HEK293 (cell line): ENCODE results near the gene CORO2B.
A peak's percentile ranks its signal among the peaks of the same experiment; 100 is the strongest.

ENCODE experiments used
- CTCF ChIA-PET: fragments of 350-600 bp; formaldehyde crosslinking; extraction: SDS; loops from one replicate; lab custom pipeline; 2021; ENCODE audit warnings: antibody characterized with exemption; lab: Yijun Ruan, JAX
- POLR2A ChIA-PET: fragments of 300-600 bp; formaldehyde crosslinking; extraction: SDS; loops from one replicate; lab custom pipeline; 2020; ENCODE audit warnings: antibody characterized with exemption, inconsistent platforms; lab: Yijun Ruan, JAX
- H3K27ac ChIP-seq: fragments of 200-500 bp; sonication (Bioruptor generic); 2 replicates; pipeline ENCODE4 v1.5.1; 2014; ENCODE audit warnings: low read depth, low read length, control low read depth, inconsistent platforms; ENCODE audit errors: extremely low read depth
- H3K36me3 ChIP-seq, 2 experiments: fragments of 200-500 bp in 1 of 2; sonication (Bioruptor generic) in 1 of 2; 1 replicate in 1 of 2; 2 replicates in 1 of 2; pipeline ENCODE4 v1.5.1; 2014 to 2017; ENCODE audit warnings: inconsistent platforms in 2 of 2, low read length in 2 of 2; ENCODE audit not compliant: control insufficient read depth in 2 of 2, insufficient read depth in 1 of 2
- H3K4me1 ChIP-seq: fragments of 200-500 bp; sonication (Bioruptor generic); 2 replicates; pipeline ENCODE4 v1.5.1; 2014; ENCODE audit warnings: mild to moderate bottlenecking, low read length, inconsistent platforms; ENCODE audit not compliant: control insufficient read depth, insufficient read depth
- H3K4me3 ChIP-seq: 2 replicates; pipeline ENCODE4 v1.5.1; 2011; ENCODE audit warnings: low read depth, mild to moderate bottlenecking, control low read depth, low read length, moderate library complexity
- H3K9me3 ChIP-seq: fragments of 200-500 bp; sonication (Bioruptor generic); 2 replicates; pipeline ENCODE4 v1.5.1; 2014; ENCODE audit warnings: low read depth, low read length, inconsistent platforms; ENCODE audit not compliant: control insufficient read depth, insufficient read depth
- GLI4 ChIP-seq: fragments of 450-650 bp; formaldehyde crosslinking; IDR thresholded peaks from 2 replicates; pipeline ENCODE4 v1.5.1; 2016; ENCODE audit warnings: missing biosample characterization, missing genetic modification characterization
- GLIS2 ChIP-seq: fragments of 450-650 bp; formaldehyde crosslinking; IDR thresholded peaks from 2 replicates; pipeline ENCODE4 v1.5.1; 2016; ENCODE audit warnings: missing biosample characterization, missing genetic modification characterization
- HOXD13 ChIP-seq: sonication (generic); formaldehyde crosslinking; IDR thresholded peaks from 2 replicates; pipeline ENCODE4 v1.8.0; 2022; ENCODE audit warnings: missing genetic modification reagents, borderline replicate concordance
- KLF1 ChIP-seq: fragments of 450-650 bp; formaldehyde crosslinking; IDR thresholded peaks from 2 replicates; pipeline ENCODE4 v1.5.1; 2016; ENCODE audit warnings: missing biosample characterization, missing genetic modification characterization
- KLF10 ChIP-seq: fragments of 450-650 bp; IDR thresholded peaks from 2 replicates; pipeline ENCODE4 v1.5.1; 2018; ENCODE audit warnings: missing biosample characterization, mild to moderate bottlenecking, missing genetic modification characterization
- KLF16 ChIP-seq: fragments of 450-650 bp; formaldehyde crosslinking; IDR thresholded peaks from 2 replicates; pipeline ENCODE4 v1.5.1; 2017; ENCODE audit warnings: missing biosample characterization, missing genetic modification characterization
- SCRT2 ChIP-seq: fragments of 450-650 bp; formaldehyde crosslinking; IDR thresholded peaks from 2 replicates; pipeline ENCODE4 v1.5.1; 2016; ENCODE audit warnings: missing biosample characterization, missing genetic modification characterization
- SETDB1 ChIP-seq: IDR thresholded peaks from one replicate; pipeline ENCODE4 v1.6.1; 2017; ENCODE audit warnings: mild to moderate bottlenecking, low read length, moderate library complexity, mixed read lengths; ENCODE audit not compliant: insufficient read length
- WT1 ChIP-seq: fragments of 450-650 bp; formaldehyde crosslinking; IDR thresholded peaks from 2 replicates; pipeline ENCODE4 v1.5.1; 2016; ENCODE audit warnings: missing biosample characterization, missing genetic modification characterization
- ZNF274 ChIP-seq, 2 experiments: fragments of 200-500 bp in 1 of 2; fragments of 450-650 bp in 1 of 2; sonication (Bioruptor generic) in 1 of 2; formaldehyde crosslinking in 1 of 2; IDR thresholded peaks; 2 replicates each; pipeline versions ENCODE4 v1.5.1 to v1.6.1; 2014 to 2016; ENCODE audit warnings: borderline replicate concordance in 1 of 2, inconsistent platforms in 1 of 2, low read length in 1 of 2, missing biosample characterization in 1 of 2, missing genetic modification characterization in 1 of 2
- ZNF530 ChIP-seq: fragments of 450-650 bp; formaldehyde crosslinking; IDR thresholded peaks from 2 replicates; pipeline ENCODE4 v1.5.1; 2016; ENCODE audit warnings: low read depth, missing biosample characterization, missing genetic modification characterization
- ZNF677 ChIP-seq: fragments of 450-650 bp; IDR thresholded peaks from 2 replicates; pipeline ENCODE4 v1.5.0; 2018; ENCODE audit warnings: missing biosample characterization, mild to moderate bottlenecking, missing genetic modification characterization, moderate library complexity
- ZNF76 ChIP-seq: fragments of 450-650 bp; formaldehyde crosslinking; IDR thresholded peaks from 2 replicates; pipeline ENCODE4; 2016; ENCODE audit warnings: low read depth, missing biosample characterization, missing genetic modification characterization, borderline replicate concordance
- ZNF768 ChIP-seq: fragments of 450-650 bp; formaldehyde crosslinking; IDR thresholded peaks from 2 replicates; pipeline ENCODE4 v1.5.1; 2018; ENCODE audit warnings: missing biosample characterization, mild to moderate bottlenecking, missing genetic modification characterization
- ZNF785 ChIP-seq: fragments of 450-650 bp; formaldehyde crosslinking; IDR thresholded peaks from 2 replicates; pipeline ENCODE4 v1.5.1; 2016; ENCODE audit warnings: missing biosample characterization, missing genetic modification characterization
- TF ChIP-seq, protein P1 (sequence below): fragments of 450-650 bp; formaldehyde crosslinking; IDR thresholded peaks from 2 replicates; pipeline ENCODE4 v1.5.1; 2016; ENCODE audit warnings: missing biosample characterization, missing genetic modification characterization
- TF ChIP-seq, protein P2 (sequence below): fragments of 450-650 bp; formaldehyde crosslinking; IDR thresholded peaks from 2 replicates; pipeline ENCODE4 v1.5.1; 2017; ENCODE audit warnings: missing biosample characterization, mild to moderate bottlenecking, missing genetic modification characterization, moderate library complexity

The CORO2B gene

DNA sequence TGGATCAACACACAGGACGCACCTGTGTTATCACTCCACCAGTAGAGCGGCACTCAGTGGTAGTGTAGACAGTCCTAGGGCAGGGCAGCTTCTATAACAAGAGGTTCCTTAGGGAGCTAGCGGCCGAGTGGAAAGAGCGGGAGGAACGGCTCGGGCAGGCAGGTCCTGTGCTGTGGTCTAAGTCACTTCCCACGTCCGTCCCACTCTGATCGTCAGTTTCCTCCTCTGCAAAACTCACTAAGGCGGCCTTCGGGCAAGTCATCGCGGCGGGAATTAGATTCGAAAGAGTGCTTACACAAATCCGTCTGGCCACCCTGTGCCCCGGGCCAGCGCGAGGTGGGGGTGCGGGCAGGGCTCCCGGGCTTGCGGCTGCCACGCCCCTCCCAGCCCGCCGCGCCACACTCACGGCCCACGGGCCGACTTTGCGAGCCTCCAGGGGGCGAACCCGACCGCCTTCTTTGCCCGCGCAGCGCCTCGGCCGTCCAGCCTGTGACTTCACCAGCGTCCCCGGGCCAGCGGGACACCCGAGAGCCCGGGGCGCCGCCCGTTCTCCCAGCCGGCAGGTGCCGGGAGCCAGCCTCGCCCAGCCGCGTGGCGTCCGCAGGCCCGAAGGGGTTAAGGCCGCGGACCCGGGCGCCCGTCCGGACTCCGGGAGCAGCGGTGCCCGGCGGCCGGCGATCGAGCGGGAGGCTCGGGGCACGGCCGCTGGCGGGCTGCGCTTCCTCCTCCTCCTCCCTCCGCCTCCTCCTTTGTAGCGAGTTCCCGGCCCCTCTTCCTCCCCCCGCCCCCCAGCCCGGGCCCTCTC is 416 bp upstream of the CORO2B start (continued):
- TF ChIP-seq ZNF785 (0 out of 2 replicates have a peak, but pooled peaks have one; percentile 22), KLF16 (peak; percentile 73; the same call in 1 of the 2 replicates), HOXD13 (CRISPR knock-in tag) (no peak), SCRT2 (tag by site-specific recombination) (0 out of 2 replicates have a peak, but pooled peaks have one; percentile 12), ZNF76 (tag by site-specific recombination) (peak; percentile 31; the same call in 1 of the 2 replicates), GLIS2 (tag by site-specific recombination) (peak; percentile 78), KLF10 (tag by site-specific recombination) (no peak; the same call in 1 of the 2 replicates)
- TF ChIP-seq, protein P1, sequence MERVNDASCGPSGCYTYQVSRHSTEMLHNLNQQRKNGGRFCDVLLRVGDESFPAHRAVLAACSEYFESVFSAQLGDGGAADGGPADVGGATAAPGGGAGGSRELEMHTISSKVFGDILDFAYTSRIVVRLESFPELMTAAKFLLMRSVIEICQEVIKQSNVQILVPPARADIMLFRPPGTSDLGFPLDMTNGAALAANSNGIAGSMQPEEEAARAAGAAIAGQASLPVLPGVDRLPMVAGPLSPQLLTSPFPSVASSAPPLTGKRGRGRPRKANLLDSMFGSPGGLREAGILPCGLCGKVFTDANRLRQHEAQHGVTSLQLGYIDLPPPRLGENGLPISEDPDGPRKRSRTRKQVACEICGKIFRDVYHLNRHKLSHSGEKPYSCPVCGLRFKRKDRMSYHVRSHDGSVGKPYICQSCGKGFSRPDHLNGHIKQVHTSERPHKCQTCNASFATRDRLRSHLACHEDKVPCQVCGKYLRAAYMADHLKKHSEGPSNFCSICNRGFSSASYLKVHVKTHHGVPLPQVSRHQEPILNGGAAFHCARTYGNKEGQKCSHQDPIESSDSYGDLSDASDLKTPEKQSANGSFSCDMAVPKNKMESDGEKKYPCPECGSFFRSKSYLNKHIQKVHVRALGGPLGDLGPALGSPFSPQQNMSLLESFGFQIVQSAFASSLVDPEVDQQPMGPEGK (tag by site-specific recombination): peak; percentile 42

DNA sequence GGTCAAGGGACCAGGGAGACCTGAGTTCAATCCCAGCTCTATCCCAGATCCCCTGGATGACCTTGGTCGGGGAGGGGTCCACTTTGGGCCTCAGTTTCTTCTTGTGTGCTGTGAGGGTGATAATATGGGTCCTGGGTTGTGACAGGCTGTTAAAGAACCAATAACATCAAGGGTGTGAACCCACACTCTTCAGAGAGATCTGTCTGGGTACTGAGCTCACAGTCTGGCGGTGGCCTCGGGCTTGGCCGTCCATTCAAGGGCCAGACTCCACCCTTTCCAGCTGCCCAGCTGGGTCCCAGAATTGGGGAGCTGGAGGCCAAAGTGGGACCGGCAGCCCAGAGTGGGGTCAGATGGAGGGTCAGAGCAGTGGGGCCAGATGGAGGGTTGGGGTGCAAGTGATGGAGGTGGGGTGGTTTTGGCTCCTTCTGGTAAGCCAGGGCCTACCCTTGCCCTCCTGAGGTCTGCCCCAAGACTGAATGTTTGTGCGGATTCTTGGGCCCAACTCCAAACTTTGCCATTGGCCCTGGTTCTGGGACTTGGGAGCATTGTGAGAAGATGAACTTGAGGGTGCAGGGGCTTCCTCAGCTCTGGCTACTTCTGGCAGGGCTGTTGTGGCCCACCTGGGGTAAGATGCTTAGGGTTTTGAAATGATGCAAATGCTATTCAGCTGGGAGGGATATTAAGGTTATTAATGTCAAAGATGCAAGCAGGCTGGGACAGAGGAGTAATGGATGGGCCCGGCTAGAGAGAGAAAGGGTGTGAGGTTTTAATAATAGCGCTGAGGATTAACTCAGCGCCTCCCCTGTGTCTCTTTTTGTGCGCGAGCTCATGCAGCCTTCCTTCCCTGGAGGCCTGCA is 1.5 kb downstream of the CORO2B start:
- POLR2A ChIA-PET: interaction anchor here (1.0 kb wide), 1 partner anchor 21 kb away, joined by 3 read pairs; no protein-coding TSS in a partner anchor

DNA sequence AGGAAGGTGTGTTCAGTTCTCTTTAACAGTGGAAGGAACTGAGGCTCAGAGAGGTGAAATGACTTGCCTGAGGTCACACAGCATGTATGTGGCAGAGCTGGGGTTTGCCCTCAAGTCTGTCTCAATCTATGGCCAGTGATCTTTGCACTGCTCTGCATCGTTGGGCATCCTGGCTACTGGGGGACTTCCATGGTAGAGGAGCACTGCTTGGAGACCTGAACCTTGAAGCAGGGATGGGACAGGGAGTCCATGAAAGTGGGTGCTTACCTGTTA is 2.0 kb downstream of the CORO2B start:
- H3K4me1 ChIP-seq: peaks cover 13% of the 10 kb centered on the region
- no peak overlapping the region for H3K4me3 ChIP-seq
- POLR2A ChIA-PET: no interaction called here
- H3K9me3 ChIP-seq: no peaks in the 10 kb centered on the region
- no peaks in the 10 kb centered on the region for H3K36me3 ChIP-seq
- CTCF ChIA-PET: interaction anchor here (0.7 to 3.9 kb wide), 7 partner anchors 11 to 295 kb away, joined by 3 to 31 read pairs (median 4); no protein-coding TSS in a partner anchor
- no peak overlapping the region for H3K27ac ChIP-seq
- no peak for TF ChIP-seq ZNF677 (tag by site-specific recombination)
- TF ChIP-seq ZNF768 (tag by site-specific recombination): peak; percentile 94
- TF ChIP-seq, all 188 proteins: peak for 1

More for the DNA sequence above, 1.5 kb downstream of the CORO2B start:
- no peak overlapping the region for H3K4me3 ChIP-seq
- TF ChIP-seq KLF1 (no peak), WT1 (peak; percentile 70), SETDB1 (no peak), ZNF274 (IDR thresholded peaks at IDR 0.05; ENCODE audit: low read length) (no peak), ZNF274 (tag by site-specific recombination; IDR thresholded peaks at IDR 0.05; ENCODE audit: borderline replicate concordance) (no peak), SCRT2 (tag by site-specific recombination) (no peak), GLI4 (tag by site-specific recombination) (no peak), ZNF530 (tag by site-specific recombination) (no peak)
- TF ChIP-seq, protein P2, sequence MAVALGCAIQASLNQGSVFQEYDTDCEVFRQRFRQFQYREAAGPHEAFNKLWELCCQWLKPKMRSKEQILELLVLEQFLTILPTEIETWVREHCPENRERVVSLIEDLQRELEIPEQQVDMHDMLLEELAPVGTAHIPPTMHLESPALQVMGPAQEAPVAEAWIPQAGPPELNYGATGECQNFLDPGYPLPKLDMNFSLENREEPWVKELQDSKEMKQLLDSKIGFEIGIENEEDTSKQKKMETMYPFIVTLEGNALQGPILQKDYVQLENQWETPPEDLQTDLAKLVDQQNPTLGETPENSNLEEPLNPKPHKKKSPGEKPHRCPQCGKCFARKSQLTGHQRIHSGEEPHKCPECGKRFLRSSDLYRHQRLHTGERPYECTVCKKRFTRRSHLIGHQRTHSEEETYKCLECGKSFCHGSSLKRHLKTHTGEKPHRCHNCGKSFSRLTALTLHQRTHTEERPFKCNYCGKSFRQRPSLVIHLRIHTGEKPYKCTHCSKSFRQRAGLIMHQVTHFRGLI (tag by site-specific recombination): no peak
- TF ChIP-seq, all 188 proteins: peak for 1
- H3K4me1 ChIP-seq: peaks cover 13% of the 10 kb centered on the region
- no peak overlapping the region; the same call in 1 of the 2 replicates for H3K27ac ChIP-seq
- no peaks in the 10 kb centered on the region for H3K9me3 ChIP-seq
- CTCF ChIA-PET: interaction anchor here (0.7 to 3.9 kb wide), 8 partner anchors 12 to 296 kb away, joined by 3 to 31 read pairs (median 4); no protein-coding TSS in a partner anchor
- H3K36me3 ChIP-seq: no peaks in the 10 kb centered on the region
